HEK293 (cell line): ENCODE data around the gene NECTIN2.

Source experiments
- CTCF ChIA-PET: fragments of 350-600 bp; formaldehyde crosslinking; extraction: SDS; loops from one replicate; lab custom pipeline; 2021; ENCODE audit warnings: antibody characterized with exemption; lab: Yijun Ruan, JAX
- POLR2A ChIA-PET: fragments of 300-600 bp; formaldehyde crosslinking; extraction: SDS; loops from one replicate; lab custom pipeline; 2020; ENCODE audit warnings: antibody characterized with exemption, inconsistent platforms; lab: Yijun Ruan, JAX
- H3K27ac ChIP-seq: fragments of 200-500 bp; sonication (Bioruptor generic); 2 replicates; pipeline ENCODE4 v1.5.1; 2014; ENCODE audit warnings: low read depth, low read length, control low read depth, inconsistent platforms; ENCODE audit errors: extremely low read depth
- H3K36me3 ChIP-seq, 2 experiments: fragments of 200-500 bp in 1 of 2; sonication (Bioruptor generic) in 1 of 2; 1 replicate in 1 of 2; 2 replicates in 1 of 2; pipeline ENCODE4 v1.5.1; 2014 to 2017; ENCODE audit warnings: inconsistent platforms in 2 of 2, low read length in 2 of 2; ENCODE audit not compliant: control insufficient read depth in 2 of 2, insufficient read depth in 1 of 2
- H3K4me1 ChIP-seq: fragments of 200-500 bp; sonication (Bioruptor generic); 2 replicates; pipeline ENCODE4 v1.5.1; 2014; ENCODE audit warnings: mild to moderate bottlenecking, low read length, inconsistent platforms; ENCODE audit not compliant: control insufficient read depth, insufficient read depth
- H3K4me3 ChIP-seq: 2 replicates; pipeline ENCODE4 v1.5.1; 2011; ENCODE audit warnings: low read depth, mild to moderate bottlenecking, control low read depth, low read length, moderate library complexity
- H3K9me3 ChIP-seq: fragments of 200-500 bp; sonication (Bioruptor generic); 2 replicates; pipeline ENCODE4 v1.5.1; 2014; ENCODE audit warnings: low read depth, low read length, inconsistent platforms; ENCODE audit not compliant: control insufficient read depth, insufficient read depth
- CTCF ChIP-seq: fragments of 450-650 bp; formaldehyde crosslinking; IDR thresholded peaks from 2 replicates; pipeline ENCODE4 v1.5.1; 2016; ENCODE audit warnings: missing biosample characterization, missing genetic modification characterization
- EGR2 ChIP-seq: fragments of 450-650 bp; formaldehyde crosslinking; IDR thresholded peaks from 2 replicates; pipeline ENCODE4 v1.5.1; 2016; ENCODE audit warnings: low read depth, missing biosample characterization, missing genetic modification characterization
- GLIS1 ChIP-seq: fragments of 450-650 bp; formaldehyde crosslinking; IDR thresholded peaks from 2 replicates; pipeline ENCODE4 v1.5.1; 2016; ENCODE audit warnings: missing biosample characterization, missing genetic modification characterization
- IKZF3 ChIP-seq: fragments of 450-650 bp; IDR thresholded peaks from 2 replicates; pipeline ENCODE4 v1.5.0; 2018; ENCODE audit warnings: missing biosample characterization, mild to moderate bottlenecking, missing genetic modification characterization, moderate library complexity
- KLF1 ChIP-seq: fragments of 450-650 bp; formaldehyde crosslinking; IDR thresholded peaks from 2 replicates; pipeline ENCODE4 v1.5.1; 2016; ENCODE audit warnings: missing biosample characterization, missing genetic modification characterization
- PRDM1 ChIP-seq: fragments of 450-650 bp; formaldehyde crosslinking; IDR thresholded peaks from 2 replicates; pipeline ENCODE4; 2016; ENCODE audit warnings: missing biosample characterization, missing genetic modification characterization
- TRIM28 ChIP-seq: IDR thresholded peaks from 2 replicates; pipeline ENCODE4 v1.6.1; 2011; ENCODE audit warnings: low read length, control low read depth, borderline replicate concordance
- YY1 ChIP-seq: fragments of 450-650 bp; formaldehyde crosslinking; IDR thresholded peaks from 2 replicates; pipeline ENCODE4 v1.5.1; 2018; ENCODE audit warnings: missing biosample characterization, missing genetic modification characterization
- ZBTB17 ChIP-seq: fragments of 450-650 bp; formaldehyde crosslinking; IDR thresholded peaks from 2 replicates; pipeline ENCODE4 v1.5.1; 2016; ENCODE audit warnings: missing biosample characterization, missing genetic modification characterization
- ZNF121 ChIP-seq: fragments of 450-650 bp; formaldehyde crosslinking; IDR thresholded peaks from 2 replicates; pipeline ENCODE4 v1.5.1; 2016; ENCODE audit warnings: missing biosample characterization, missing genetic modification characterization
- ZNF140 ChIP-seq: fragments of 450-650 bp; formaldehyde crosslinking; IDR thresholded peaks from 2 replicates; pipeline ENCODE4 v1.5.1; 2016; ENCODE audit warnings: missing biosample characterization, missing genetic modification characterization
- ZNF148 ChIP-seq: fragments of 450-650 bp; formaldehyde crosslinking; IDR thresholded peaks from 2 replicates; pipeline ENCODE4 v1.5.0; 2017; ENCODE audit warnings: missing biosample characterization, missing genetic modification characterization, borderline replicate concordance
- ZNF175 ChIP-seq: fragments of 450-650 bp; formaldehyde crosslinking; IDR thresholded peaks from 2 replicates; pipeline ENCODE4 v1.5.1; 2016; ENCODE audit warnings: missing biosample characterization, missing genetic modification characterization
- ZNF184 ChIP-seq: fragments of 450-650 bp; IDR thresholded peaks from 2 replicates; pipeline ENCODE4 v1.5.1; 2018; ENCODE audit warnings: missing biosample characterization, mild to moderate bottlenecking, missing genetic modification characterization
- ZNF214 ChIP-seq: fragments of 450-650 bp; formaldehyde crosslinking; IDR thresholded peaks from 2 replicates; pipeline ENCODE4 v1.5.1; 2017; ENCODE audit warnings: missing biosample characterization, mild to moderate bottlenecking, missing genetic modification characterization, borderline replicate concordance
- ZNF324 ChIP-seq: fragments of 450-650 bp; formaldehyde crosslinking; IDR thresholded peaks from 2 replicates; pipeline ENCODE4 v1.5.1; 2016; ENCODE audit warnings: missing biosample characterization, missing genetic modification characterization
- ZNF529 ChIP-seq: fragments of 450-650 bp; formaldehyde crosslinking; IDR thresholded peaks from 2 replicates; pipeline ENCODE4 v1.5.1; 2017; ENCODE audit warnings: missing genetic modification characterization, missing biosample characterization; ENCODE audit not compliant: insufficient replicate concordance
- ZNF530 ChIP-seq: fragments of 450-650 bp; formaldehyde crosslinking; IDR thresholded peaks from 2 replicates; pipeline ENCODE4 v1.5.1; 2016; ENCODE audit warnings: low read depth, missing biosample characterization, missing genetic modification characterization
- ZNF558 ChIP-seq: fragments of 450-650 bp; formaldehyde crosslinking; IDR thresholded peaks from 2 replicates; pipeline ENCODE4 v1.5.1; 2016; ENCODE audit warnings: missing biosample characterization, missing genetic modification characterization
- ZNF610 ChIP-seq: fragments of 450-650 bp; formaldehyde crosslinking; IDR thresholded peaks from 2 replicates; pipeline ENCODE4 v1.5.1; 2016; ENCODE audit warnings: missing biosample characterization, missing genetic modification characterization, borderline replicate concordance
- ZNF626 ChIP-seq: fragments of 450-650 bp; sonication (Bioruptor Pico); formaldehyde crosslinking; IDR thresholded peaks from 2 replicates; pipeline ENCODE4 v1.5.1; 2018; ENCODE audit warnings: missing biosample characterization, missing genetic modification characterization, inconsistent platforms
- ZNF692 ChIP-seq: fragments of 450-650 bp; formaldehyde crosslinking; IDR thresholded peaks from 2 replicates; pipeline ENCODE4 v1.5.1; 2016; ENCODE audit warnings: missing biosample characterization, missing genetic modification characterization
- ZNF76 ChIP-seq: fragments of 450-650 bp; formaldehyde crosslinking; IDR thresholded peaks from 2 replicates; pipeline ENCODE4; 2016; ENCODE audit warnings: low read depth, missing biosample characterization, missing genetic modification characterization, borderline replicate concordance
- ZSCAN4 ChIP-seq: fragments of 450-650 bp; formaldehyde crosslinking; IDR thresholded peaks from 2 replicates; pipeline ENCODE4 v1.5.1; 2017; ENCODE audit warnings: missing biosample characterization, missing genetic modification characterization

NECTIN2 gene

GRCh38 chr19:44865196-44865767 is 19.2 kb downstream of the NECTIN2 start (continued):
- TF ChIP-seq ZNF626 (tag by site-specific recombination) (no peak), TRIM28 (no peak), ZNF184 (tag by site-specific recombination) (no peak), ZNF324 (tag by site-specific recombination) (no peak), IKZF3 (tag by site-specific recombination) (no peak), ZNF175 (tag by site-specific recombination) (no peak), ZNF76 (tag by site-specific recombination) (no peak), ZNF558 (tag by site-specific recombination) (no peak), ZNF140 (tag by site-specific recombination) (no peak), ZBTB17 (no peak)

- Histone ChIP-seq H3K9me3 (no peaks in the 10 kb centered on the region), H3K4me1 (no peaks in the 10 kb centered on the region), H3K4me3 (no peak overlapping the region), H3K36me3 (peaks cover 30 to 54% of the 10 kb centered on the region in 2 experiments), H3K27ac (no peak overlapping the region)
- POLR2A ChIA-PET: interaction anchor here (0.7 to 1.1 kb wide), 3 partner anchors 12 to 269 kb away, joined by 4 to 5 read pairs (median 4); partner anchors contain the start of gene TOMM40
- TF ChIP-seq KLF1 (peak; percentile 86), ZNF148 (no peak)
- CTCF ChIA-PET: interaction anchor here (0.6 to 1.2 kb wide), 2 partner anchors 38 to 172 kb away, joined by 3 to 4 read pairs; partner anchors contain the start of gene APOE
Measured at GRCh38 chr19:44866664-44867063, 20.6 kb downstream of the NECTIN2 start.

GRCh38 chr19:44867578-44867977 is 21.5 kb downstream of the NECTIN2 start:
- no peaks in the 10 kb centered on the region for H3K4me1 ChIP-seq
- no peak for TF ChIP-seq GLIS1
- TF ChIP-seq EGR2 (tag by site-specific recombination): no peak
- no peak for TF ChIP-seq ZSCAN4 (tag by site-specific recombination)
- no peak for TF ChIP-seq TRIM28
- TF ChIP-seq PRDM1 (tag by site-specific recombination): no peak
- no peak for TF ChIP-seq ZNF121
- TF ChIP-seq ZNF214 (tag by site-specific recombination): no peak
- TF ChIP-seq ZNF610: no peak
- no peak for TF ChIP-seq ZNF529 (tag by site-specific recombination)
- no peak for TF ChIP-seq YY1
- no peak for TF ChIP-seq ZNF692 (tag by site-specific recombination)
- no peak for TF ChIP-seq ZNF530
- no peak for TF ChIP-seq CTCF (tag by site-specific recombination)
- TF ChIP-seq, all 188 proteins: peak for 0
- H3K27ac ChIP-seq: no peak overlapping the region
- POLR2A ChIA-PET: interaction anchor here (1.1 kb wide), 1 partner anchor 13 kb away, joined by 5 read pairs; no protein-coding TSS in a partner anchor
- H3K4me3 ChIP-seq: no peak overlapping the region
- H3K36me3 ChIP-seq: peaks cover 36 to 63% of the 10 kb centered on the region in 2 experiments
- H3K9me3 ChIP-seq: no peaks in the 10 kb centered on the region
- CTCF ChIA-PET: interaction anchor here (0.6 to 1.2 kb wide), 3 partner anchors 17 to 1132 kb away, joined by 3 to 6 read pairs (median 4); partner anchors contain the start of gene APOE
